Glomerular endothelial cell (primary cell): ENCODE data around the gene BPIFA1. TPM values are rescaled to one million over a fixed set of nuclear protein-coding genes. Genes with fewer than 3 reads are reported as not detected.
A peak's percentile ranks its signal among the peaks of the same experiment; 100 is the strongest.

ENCODE experiments used
- DNase-seq: peaks from one replicate; pipeline ENCODE4 v3.0.0-alpha.2; 2011; ENCODE audit warnings: low read depth, low spot score; ENCODE audit errors: extremely low read depth
- total RNA-seq: library from RNA; depleted of rRNA; stranded (reverse); fragments of >200 nt; gene quantifications from 2 replicates; pipeline ENCODE4 v1.2.3, GENCODE V29; 2015

The BPIFA1 gene
- total RNA-seq, 1 donor from 2014 or later = not detected

DNA sequence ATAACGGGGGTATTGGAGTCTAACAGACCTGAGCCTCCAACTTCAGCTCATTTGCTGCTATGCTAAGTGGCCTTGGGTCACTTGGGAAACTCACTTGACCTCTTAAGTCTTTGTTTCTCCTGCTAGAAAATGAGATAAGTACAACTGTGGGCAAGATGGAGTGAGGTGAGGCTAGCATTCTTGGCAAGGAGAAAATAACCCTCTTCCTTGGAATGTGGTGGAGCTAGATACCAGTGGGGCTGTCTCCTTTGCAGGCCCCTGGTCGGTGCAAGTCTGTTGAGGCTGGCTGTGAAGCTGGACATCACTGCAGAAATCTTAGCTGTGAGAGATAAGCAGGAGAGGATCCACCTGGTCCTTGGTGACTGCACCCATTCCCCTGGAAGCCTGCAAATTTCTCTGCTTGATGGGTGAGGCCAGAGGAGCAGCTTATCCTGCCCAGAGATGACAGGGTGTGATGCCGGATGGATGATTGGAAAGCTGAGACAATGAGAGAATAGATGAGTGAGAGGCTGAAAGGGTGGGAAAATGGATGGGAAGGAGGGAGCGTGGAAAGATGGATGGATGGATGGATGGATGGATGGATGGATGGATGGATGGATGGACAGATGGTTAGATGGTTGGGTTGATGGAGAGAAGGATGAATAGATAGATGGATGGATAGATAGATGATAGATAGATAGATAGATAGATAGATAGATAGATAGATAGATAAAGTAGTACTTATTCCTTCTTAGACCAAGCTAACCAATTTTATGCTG is 4.4 kb downstream of the BPIFA1 start:
- DNase-seq = no peak

DNA sequence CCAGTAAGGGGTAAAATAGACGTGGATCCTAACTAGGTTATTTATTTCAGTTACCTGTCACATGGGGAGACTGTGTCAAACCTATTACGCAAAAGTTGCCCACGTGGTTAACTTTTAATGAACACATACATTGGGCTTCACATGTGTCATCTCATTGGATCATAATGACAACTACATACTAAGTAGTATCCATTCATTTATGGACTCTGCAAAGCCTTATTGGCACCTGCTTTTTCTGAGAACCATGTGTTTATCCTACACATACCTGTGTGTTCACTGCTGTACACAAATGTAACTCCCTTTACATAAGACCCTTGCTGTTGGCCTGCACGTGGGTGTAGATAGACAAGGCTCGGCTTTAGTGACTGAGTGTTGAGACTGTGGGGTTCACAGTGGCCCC is 5.1 kb downstream of the BPIFA1 start:
- no peak for DNase-seq

DNA sequence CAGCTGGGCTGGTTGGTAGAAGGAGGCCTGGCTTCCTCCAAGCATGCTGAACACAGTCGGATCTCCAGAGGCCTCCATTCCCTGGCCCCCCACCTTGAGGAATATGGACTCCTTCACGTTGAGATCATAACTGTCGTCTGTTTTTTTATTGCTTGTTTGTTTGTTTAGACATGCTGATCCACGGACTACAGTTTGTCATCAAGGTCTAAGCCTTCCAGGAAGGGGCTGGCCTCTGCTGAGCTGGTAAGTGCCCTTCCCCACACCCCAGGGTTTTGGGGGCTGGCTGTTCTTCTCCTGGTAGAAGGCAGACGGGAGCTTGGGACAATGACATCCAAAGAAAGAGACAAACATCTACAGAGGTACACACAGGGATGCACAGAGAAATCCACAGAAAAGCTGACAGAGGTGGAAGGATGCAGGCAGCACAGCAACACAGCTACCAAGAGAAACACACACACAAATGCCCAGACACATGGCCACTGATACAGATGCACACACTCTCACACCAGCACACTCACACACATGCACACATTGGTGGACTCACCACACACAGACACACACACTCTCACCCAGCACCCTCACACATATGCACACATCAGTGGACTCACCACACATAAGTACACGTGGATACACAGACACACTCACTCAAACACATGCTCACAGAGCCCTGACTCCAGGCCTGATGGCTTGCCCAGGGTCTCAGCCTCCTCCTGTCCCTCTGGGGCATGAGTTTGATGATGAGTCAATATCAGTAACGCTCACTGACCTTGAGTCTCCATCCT is 6.7 kb downstream of the BPIFA1 start:
- no peak for DNase-seq

DNA sequence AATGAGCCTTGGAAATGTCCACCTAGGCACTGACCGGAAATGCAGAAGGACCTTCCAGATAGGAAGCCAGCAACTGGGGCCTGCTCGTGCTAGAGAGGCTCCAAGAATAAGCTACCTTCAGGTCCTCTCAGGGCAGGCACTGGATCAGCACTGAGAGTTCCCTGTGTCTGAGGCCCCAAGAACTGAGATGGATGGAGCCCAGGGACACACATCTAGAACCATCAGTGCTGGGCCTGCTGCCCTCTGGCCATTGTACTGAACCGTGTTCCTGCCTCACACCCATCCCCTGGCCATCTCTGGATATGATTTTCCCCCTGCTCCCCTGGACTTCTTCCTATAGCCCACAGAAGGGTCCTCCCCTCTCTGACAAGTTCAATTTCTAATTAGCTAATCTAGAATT is 10.3 kb downstream of the BPIFA1 start:
- DNase-seq = no peak

DNA sequence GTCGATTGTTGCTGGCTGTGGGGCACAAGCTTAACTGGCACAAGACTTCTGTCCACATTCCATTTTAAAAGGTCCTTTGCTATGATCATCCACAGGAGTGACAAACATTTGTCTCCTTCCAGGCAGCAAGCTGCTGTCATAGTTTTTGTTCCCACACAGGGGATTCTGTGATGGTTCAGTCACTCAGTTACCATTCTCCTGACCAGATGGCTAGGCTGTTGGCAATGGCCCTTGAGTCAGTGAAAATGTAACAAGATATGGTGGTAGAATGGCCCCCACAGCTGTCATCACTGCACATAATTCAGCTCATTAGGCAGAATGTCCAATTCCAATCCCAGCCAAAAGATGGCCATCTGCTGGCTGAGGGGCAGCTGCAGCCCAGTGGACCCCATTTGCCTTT is 13.7 kb downstream of the BPIFA1 start:
- DNase-seq = no peak

DNA sequence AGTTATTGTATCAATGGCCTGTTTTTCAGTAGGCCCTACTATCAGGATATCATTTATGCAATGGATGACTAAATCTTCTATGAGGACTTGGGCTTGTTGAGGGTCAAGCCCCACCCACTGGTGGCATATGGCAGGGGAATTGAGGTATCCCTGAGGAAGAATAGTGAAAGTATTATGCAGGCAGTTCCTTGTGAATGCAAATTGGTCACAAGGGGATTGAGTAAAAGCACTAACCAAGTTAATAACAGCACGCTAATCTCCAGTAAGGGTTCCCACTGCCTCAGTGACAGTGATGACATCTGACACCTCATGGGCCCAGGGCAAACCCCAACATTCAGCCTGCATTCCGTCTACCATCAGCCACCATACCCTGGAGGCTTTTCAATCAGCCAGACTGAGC is 14.9 kb downstream of the BPIFA1 start:
- DNase-seq = no peak

DNA sequence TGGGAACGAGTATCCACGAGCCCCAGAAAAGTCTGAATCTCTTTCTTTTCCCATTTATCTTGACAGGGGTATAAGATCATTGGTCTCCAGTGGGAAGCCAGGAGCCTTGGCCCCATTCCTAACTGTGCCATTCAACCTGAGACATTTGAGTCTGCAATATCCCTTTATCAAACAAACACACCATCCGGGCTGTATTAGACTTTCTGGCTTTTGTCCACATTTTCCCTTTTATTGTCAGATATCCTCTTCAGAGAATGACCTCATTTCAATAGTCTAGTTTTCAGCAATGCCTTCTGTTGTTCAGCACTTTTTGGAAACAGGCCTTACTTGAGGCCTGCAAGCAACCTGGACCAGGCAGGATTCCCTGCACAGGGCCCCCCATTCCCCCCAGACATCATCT is 15.7 kb downstream of the BPIFA1 start:
- no peak for DNase-seq

DNA sequence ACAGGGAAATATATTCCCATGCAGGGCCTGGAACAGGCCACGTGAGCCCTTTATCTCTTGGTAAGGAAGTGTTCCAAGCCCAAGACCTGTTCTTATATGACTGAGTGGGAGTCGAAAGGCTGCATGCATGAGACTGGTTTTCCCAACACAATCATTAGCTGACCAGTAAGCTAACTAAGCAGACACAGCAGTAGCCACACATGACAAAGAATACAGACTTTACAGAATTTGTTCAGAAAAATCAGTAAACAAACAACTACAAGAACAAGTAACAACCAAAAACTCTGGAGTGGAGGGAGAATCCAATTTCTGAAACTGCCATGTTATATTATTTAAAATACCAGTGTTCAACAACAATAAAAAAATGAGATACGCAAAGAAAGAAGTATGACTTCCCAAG is 16.7 kb downstream of the BPIFA1 start:
- no peak for DNase-seq

DNA sequence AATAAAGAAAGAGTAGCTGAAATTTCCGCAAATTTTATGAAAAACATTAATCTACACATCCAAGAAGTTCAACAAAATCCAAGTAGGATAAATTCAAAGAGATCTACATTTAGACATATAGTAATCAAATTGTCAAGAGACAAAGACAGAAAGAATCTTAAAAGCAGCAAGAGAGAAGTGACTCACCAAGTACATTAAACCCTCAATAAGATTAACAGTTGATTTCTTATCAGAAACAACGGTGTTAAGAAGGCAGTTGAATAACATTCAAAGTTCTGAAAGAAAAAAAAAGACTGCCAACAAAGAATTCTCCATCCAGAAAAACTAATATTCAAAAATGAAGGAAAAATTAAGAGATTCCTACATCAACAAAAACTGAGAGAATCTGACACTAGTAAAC is 19.2 kb downstream of the BPIFA1 start:
- DNase-seq = no peak

DNA sequence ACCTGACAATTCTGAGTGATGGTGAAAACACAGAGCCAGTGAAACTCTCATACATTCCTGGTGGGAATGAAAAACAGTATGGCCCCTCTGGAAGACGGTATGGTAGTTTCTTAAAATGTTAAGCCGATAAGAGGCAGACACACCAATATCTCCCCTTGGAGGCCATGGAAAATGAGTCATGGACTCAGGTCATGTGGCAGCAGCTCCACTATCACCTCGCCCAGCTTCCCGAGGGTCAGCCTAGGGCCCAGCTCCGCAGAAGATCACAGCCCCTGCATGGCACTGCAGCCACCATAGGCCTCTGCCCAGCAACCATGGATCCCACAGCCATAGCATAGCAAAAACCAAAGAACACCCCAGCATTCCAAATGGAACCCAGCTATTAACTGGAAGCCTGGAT is 21.4 kb downstream of the BPIFA1 start:
- no peak for DNase-seq

DNA sequence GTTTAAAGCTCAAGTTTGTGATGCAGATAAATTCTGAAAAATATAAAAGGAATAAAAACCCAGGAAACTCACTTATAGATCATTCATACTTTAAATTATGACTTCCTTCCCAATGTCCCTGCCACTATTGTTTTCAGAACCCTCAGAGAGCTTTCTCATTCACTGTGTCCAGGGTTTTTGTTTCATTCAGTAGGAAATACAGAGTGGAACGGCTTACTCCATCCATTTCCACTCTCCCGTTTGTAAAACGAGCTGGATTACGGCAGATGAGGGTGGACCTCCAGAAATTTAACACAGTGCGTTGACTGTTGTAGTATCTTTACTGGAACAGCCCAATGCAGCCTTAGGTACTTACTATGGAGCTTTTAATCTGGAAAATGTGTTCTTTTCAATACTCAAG is 23.6 kb downstream of the BPIFA1 start:
- DNase-seq = no peak

DNA sequence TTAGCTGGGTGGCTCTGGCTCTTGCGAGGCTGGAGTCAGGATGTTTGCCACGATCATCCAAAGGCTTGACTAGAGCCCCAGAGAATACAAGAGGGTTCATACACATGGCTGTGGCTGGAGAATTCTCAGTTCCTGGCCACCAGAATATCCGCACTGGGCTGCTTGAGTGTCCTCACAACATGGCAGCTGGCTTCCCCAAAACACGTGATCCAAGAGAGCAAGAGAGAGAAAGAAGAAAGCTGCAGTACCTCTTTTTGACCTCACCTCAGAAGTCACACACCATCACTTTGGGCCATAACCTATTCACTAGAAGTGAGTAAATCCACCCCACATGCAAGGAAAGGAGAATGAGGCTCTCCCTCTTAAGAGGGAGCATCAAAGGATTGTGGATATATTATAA is 25.7 kb downstream of the BPIFA1 start:
- DNase-seq = no peak

DNA sequence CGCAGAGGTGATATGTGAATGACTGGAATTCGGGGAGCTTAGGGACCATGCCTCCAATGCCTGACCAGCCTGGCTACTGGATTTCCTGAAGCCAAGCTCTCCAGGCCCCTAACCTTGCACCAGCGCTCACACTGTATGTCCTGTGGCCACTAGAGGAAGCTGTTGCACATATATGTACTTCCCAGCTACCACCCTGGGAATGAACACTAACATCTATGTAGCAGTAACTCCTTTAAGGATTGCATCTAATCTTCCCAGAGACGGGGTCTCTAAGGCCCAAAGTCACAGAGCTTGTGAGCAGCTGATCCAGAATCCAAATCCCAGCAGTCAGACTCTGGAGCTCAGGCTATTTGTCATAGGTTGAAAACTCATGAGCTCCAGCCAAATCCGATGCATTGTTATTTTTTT is 26.9 kb downstream of the BPIFA1 start:
- peak; percentile 10 for DNase-seq

DNA sequence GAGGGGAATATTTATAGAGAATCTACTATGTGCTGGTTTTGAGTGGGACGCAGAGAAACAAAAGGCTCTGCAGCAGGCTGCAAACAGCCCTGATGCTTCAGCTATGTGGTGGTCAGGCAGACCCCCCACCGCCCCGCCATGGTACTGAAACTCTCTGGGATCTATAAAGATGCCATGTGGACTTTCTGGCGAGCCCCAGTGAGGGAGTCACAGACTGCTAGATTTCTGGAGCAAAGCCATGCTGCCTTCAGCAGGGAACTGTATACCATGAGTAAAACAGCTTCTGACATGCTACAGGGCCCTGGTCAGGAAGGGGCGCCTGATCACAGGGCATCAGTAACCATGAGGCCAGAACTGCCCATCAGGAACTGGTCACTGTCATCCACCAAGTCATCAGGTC is 28.0 kb downstream of the BPIFA1 start:
- no peak for DNase-seq

DNA sequence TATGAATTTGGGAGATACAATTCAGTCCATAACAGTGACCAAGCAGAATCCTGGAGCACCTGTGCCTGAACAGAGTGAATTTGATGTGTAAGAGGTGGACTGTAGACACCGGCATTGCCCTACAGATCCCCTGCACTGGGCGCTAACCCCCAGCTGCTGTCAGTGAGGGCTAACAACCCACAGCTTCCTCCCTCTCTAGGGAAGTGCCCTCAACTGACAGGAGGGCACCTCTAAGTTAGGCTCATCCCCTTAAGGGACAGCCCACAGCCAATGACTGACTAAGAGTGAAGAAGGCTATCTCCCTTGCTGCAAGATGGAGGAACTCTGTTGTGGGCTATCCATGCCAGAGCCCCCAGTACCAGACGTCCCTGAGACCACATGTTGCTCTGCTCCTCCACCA is 31.9 kb downstream of the BPIFA1 start:
- no peak for DNase-seq

DNA sequence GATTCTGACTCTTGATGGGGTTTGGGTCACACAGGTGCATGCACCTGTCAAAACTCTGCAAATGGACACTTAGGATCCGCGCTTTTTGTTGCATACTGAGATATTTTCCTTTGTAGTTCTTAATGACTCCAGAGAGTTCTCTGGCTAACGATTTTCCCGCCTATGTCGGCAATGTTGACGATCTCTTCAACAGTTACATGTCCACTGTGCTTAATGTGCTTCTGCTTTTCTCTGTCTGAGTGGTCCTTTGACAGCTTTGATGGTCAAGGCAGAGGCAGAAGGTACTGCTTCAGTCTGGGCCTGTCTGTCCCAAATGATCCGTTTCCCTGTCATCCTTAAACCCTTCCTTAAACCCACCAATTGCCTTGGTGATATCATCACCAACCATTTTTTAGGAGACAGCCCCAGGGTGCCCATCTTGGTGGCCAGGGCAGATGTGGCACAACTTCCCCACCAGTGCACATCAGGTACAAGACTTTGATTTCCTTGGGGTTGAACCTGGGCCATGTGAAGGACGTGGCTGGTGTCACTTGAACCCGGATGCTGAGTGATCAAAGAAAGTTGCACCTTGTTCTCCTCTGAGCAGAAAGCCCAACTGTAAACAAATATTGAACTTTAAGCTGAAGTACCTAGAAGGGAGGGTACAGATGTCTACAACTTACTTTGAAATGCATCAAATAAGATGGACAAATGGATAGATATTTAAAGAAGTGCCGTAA is 36.5 kb downstream of the BPIFA1 start:
- no peak for DNase-seq

DNA sequence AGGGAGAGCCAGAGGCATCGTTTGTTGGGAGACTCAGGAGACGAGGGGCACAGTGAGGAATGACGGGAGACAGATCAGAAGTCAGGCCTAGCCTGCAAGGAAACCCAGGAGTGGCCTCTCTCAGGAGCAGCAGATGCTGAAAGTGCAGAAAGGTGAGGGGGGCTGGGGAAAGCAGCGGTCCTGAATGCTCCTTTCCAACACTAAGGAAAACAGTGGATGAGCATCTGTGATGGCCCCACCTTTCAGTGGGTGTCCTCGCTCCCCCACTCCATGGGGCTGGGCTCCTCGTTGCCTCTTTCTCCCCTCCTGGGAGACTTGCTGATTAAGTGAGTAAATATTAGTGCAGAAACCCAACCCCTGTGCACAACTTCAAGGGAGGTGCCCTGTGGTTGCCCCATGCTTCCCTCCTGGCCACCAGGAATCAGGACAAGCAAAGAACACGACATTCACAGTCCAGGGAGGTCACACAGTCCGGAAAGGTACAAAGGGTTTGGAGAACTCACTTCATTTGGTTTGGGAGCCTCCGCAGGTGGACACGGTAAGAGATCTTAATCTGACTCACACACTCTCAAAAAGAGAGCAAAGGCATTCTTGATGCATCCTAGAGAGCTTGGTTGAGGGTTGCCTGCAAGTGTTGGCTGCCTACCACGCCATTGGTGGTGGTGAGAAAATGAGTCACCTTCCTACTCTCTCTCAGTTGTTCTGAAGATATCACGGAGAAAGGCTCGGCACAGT is 37.5 kb downstream of the BPIFA1 start:
- DNase-seq = no peak

DNA sequence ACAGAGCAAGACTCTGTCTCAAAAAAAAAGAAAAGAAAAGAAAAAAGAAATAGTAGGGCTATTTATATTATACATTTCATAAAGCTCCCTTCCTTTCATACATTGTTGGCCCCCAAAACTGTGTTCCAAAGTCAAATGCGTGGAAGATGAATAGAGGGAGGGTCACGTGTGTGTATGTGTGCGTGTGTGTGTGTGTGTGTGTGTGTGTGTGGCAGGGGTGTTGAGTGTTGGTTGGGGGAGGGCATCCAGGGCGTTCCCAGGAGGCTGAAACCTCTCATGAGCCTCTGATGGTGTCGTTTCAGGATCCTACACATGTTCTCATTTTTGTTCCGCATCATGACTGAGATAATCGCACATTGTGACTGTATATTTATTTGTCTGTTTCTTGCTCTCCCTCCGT is 39.4 kb downstream of the BPIFA1 start:
- DNase-seq = no peak

DNA sequence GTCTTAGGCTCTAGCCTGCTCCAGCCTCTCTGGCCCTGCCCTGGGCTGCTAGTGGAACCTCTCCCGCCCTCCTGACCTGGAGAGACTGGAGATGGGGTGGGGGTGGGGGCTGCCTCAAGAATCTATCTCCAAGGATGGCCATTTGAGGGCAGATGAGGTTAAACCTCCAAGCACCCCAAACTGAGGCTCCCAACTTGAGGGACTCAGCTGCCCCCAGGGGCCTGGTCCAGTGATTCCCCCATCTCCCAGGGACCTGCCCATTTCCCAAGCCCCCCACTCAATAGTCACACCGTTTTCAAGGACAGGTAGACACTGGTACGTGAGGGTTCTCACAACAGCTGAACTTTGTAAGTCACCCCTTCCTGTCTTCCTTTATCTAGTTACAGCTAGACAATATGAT is 40.1 kb downstream of the BPIFA1 start:
- no peak for DNase-seq

DNA sequence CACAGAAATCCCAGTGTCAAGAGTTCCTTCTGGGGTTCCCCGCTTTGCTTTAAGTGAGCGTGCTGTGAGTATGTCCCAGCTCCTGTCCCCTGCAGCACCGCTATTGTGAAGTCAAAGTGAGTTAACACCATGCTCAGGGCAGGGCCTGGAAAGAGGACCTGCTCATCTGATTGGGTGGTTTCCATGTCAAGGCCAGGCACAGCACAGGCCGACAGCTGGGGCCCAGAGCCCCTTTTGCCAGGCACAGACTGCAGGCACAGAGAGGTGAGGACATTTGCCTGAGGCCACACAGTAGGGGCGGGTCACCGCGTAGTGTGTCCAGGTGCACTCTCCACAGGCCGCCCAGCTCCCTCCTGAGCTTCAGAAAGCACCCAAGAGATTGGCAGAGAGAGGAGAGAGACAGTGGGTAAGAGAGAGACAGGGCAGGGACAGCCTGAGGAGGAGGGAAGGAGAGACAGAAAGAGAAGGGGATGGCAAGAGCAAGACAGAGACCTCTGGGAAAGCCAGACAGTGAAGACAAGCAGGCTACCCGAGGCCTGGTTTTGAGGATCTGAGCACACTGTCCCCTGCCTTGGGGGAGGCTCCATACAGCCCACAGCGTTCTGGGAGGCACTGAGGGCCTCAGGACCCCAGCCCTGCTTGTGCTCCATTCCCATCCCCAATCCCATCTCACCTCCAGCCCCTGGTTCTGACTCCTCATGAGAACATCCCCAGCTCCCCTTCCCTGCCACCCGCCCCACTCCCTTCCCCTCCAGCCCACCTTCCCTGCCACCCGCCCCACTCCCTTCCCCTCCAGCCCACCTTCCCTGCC is 40.7 kb downstream of the BPIFA1 start:
- no peak for DNase-seq
